Suprapubic skin (tissue), 4 donors: ENCODE results near the gene PASK.

Experiments used
- EP300 ChIP-seq: sonication (generic); formaldehyde crosslinking; IDR thresholded peaks from one replicate; pipeline ENCODE4 v1.6.1; 2017; ENCODE audit warnings: antibody characterized with exemption
- POLR2A ChIP-seq, 2 donors: fragments of 450-650 bp; IDR thresholded peaks; one replicate each; pipeline ENCODE4 v1.6.1; 2017; ENCODE audit warnings: antibody characterized with exemption in 2 of 2, mild to moderate bottlenecking in 2 of 2, moderate library complexity in 2 of 2
- POLR2AphosphoS5 ChIP-seq, 3 donors: sonication (generic); formaldehyde crosslinking; IDR thresholded peaks; one replicate each; pipeline ENCODE4 v1.6.1; 2017; ENCODE audit warnings: antibody characterized with exemption in 3 of 3
- TF ChIP-seq, protein P1 (sequence below), 2 donors: fragments of 200-600 bp in 1 of 2; fragments of 450-650 bp in 1 of 2; sonication (generic) in 1 of 2; IDR thresholded peaks; one replicate each; pipeline ENCODE4 v1.5.1; 2016 to 2019; ENCODE audit warnings: antibody characterized with exemption in 2 of 2, mild to moderate bottlenecking in 1 of 2, moderate library complexity in 1 of 2

DNA sequence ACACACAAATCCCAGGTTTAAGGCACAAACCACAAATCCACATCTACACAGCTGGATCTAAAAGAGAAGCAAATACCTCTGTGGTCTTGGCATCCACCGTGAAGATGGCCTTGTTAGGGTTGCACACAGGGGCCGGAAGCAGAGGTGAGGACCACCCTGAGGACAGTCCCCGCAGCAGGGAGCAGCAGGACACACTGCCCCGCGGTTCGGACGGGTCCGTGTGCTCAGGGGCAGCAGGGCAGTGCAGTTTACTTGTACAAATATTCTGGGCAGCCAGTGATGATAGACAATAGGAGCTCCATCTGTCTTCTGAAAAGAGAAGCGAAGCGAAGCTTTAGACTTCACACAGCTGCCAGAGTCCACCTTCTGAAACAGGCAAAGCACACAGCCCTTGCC lies 8.8 kb downstream of the PASK start:
- TF ChIP-seq, protein P1, sequence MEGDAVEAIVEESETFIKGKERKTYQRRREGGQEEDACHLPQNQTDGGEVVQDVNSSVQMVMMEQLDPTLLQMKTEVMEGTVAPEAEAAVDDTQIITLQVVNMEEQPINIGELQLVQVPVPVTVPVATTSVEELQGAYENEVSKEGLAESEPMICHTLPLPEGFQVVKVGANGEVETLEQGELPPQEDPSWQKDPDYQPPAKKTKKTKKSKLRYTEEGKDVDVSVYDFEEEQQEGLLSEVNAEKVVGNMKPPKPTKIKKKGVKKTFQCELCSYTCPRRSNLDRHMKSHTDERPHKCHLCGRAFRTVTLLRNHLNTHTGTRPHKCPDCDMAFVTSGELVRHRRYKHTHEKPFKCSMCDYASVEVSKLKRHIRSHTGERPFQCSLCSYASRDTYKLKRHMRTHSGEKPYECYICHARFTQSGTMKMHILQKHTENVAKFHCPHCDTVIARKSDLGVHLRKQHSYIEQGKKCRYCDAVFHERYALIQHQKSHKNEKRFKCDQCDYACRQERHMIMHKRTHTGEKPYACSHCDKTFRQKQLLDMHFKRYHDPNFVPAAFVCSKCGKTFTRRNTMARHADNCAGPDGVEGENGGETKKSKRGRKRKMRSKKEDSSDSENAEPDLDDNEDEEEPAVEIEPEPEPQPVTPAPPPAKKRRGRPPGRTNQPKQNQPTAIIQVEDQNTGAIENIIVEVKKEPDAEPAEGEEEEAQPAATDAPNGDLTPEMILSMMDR (IDR thresholded peaks at IDR 0.05), result no peak
- no peak for TF ChIP-seq POLR2A (IDR thresholded peaks at IDR 0.05)
- TF ChIP-seq EP300, result no peak
- no peak for TF ChIP-seq POLR2AphosphoS5 (IDR thresholded peaks at IDR 0.05)
